Kidney glomerular epithelial cell (primary cell): Measurements from ENCODE around the gene RFXAP.

Experiments
- DNase-seq: peaks from one replicate; lab custom pipeline; 2025; lab: John Stamatoyannopoulos, UW

The RFXAP gene

DNA sequence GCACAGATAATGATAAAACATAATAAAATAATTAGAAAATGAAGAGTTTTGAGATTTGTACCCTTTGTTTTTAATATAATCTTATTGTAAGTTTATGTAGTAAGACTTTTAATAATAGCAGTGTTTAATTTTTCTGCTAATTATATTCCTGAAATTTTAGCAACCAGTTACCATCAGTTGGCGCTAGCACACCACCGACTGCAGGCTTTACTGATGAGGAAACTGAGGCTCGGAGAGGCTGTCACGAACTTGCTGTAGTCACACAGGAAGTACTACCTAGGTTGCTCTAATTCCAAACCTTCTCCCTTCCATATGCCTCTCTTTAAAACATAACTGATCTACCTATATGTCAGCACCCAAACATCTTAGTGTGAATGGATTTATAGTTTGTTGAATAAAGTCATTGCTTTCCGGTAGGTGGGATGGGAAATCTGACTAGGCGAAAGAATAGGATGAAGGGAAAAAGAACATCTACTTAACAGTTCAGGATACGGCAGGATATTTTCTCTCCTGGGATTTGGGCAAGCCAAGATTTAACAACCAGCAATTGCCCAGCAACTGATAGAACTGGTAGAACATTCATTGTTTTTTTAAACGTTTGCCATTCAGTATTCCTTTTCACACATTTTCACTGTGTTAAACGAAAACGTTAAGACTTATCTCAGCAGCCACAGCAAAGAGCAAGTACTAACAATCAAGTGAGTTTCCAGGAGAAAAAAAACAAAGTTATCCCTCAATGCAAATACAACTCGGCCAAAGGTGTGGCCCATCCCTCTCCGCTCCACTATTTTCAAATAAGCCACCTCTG, 822 bp upstream of the RFXAP start:
- no peak for DNase-seq

DNA sequence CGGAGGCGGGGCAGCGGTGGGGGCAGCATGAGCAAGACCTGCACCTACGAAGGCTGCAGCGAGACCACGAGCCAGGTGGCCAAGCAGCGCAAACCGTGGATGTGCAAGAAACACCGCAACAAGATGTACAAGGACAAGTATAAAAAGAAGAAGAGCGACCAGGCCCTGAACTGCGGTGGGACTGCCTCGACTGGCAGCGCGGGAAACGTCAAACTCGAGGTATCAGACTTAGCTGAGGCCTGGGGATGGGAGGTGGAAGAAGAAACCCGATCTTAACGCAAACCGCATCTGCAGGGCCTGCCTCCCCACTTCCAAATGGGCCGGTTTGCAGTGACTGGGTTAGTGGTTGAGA, 693 bp downstream of the RFXAP start:
- DNase-seq = no peak

DNA sequence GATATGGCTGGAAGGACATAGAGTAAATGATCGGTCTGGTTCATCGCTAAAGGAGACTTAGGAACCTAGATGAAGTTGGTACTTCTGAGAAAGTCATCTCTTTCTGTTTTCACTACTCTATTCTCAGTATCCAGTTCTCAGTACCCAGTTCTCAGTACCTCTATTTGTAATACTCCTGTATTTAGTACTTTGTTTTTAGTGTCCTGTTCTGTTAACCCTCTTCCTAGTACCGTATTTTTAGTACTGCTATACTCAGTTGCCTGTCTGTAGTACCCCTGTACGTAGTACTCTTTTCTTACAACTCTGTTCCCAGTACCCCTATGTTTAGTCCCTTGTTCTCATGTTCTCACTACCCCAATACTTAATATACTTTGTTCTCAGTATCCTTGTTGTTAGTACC, 1.2 kb downstream of the RFXAP start:
- DNase-seq = no peak

DNA sequence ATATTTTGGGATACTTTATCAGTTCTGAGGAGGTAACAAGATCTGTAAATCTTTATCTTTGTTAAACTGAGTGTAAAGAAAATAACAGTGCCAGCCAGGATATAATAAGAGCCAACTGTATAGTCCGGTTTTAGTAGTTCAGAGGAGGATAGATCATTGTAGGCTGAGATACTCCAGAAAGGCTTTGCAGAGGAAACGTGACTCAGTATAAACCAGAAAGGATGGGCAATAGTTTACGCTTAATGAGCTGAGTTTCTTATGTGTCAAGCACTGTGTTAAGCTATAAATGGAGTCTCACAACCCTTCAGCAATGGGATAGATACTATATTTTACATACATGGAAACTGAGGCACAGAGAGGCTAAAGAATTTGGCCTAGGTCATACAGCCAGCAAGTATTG, 3.8 kb downstream of the RFXAP start:
- DNase-seq = no peak

DNA sequence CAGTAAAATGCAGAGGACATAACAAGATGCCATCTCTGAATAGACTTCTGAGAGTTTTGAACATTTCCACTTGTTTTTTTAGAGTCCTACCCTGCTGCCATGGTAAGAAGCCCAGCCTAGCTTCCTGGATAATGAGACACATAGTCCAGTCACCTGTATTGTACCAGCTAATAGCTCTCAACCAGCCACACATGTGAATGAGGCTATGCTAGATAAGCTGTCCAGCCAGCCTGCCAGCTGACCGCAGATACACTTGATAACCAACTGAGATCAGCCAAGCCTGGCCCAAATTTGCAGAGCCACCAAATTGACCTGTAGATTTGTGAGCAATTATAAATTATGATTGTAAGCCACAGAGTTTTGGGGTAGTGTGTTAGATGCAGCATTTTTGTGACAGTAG, 10.7 kb downstream of the RFXAP start:
- DNase-seq = no peak

DNA sequence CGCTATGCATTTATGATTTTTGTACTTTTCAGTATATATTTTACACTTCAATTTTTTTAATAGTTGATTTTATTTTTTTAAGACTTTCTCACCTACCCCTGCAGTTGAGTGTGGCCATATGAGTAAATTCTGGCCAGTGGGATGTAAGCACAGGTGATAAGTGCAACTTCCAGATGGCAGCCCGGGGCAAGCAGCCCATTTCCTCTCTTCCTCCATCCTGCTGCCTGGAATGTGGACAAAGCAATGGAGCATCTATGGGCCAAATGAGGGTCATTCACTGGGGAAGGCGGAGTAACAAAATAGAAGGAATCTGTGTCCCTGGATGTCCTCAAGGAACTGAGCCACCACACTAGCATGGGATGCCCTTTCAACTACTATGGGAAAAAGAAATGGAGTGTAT, 12.3 kb downstream of the RFXAP start:
- no peak for DNase-seq

DNA sequence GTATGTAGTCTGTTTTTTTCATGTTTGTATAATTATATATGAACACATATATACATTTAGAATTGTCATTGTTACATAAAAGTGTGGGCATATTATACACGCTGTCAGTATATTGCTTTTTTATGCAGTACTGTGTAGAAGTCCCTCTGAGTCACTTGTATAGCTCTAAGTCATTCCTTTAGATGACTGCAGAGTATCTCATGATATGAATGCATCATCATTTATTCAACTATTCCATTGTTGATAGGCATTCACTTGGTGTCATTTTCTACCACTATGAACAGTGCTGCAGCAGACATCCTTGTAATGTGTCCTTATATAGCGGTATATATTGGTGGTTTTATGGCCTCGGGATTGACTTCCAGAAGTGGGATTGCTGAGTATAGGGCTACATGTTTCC, 15.3 kb downstream of the RFXAP start:
- DNase-seq = no peak

DNA sequence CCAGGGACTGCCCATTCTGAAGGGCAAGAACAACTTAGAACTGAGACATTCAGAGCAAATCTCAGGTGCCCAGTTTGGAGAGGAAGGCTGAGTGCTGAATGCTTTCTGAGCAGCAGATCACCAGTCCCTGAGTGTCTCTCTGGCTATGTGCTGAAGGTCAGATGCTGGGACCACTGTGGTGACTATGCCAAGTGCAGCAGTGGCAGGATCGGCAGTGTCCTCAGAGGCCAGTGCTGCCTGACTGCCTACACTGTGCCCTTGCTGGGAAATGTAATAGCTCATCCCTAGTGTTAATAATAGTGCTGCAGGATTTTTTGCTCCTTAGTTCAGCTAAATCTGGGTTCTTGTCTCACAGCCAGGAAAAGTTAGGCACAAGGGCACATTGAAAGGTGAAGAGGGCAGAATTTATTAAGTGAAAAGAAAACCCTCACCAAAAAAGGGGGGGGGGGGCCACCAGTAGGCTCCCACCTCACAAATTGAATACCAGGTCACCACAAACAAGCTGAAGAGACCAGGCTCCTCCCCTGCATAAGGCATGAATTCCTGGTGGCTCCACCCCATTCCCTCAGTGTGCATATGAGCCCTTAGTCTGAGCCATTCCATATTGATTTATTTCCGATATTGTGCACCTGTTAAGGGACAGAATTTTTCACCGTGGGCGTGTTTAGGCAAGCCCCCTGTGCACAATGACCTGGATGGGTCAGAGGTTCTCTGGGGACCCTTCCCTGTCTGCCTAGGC, 18.5 kb downstream of the RFXAP start:
- DNase-seq = no peak

DNA sequence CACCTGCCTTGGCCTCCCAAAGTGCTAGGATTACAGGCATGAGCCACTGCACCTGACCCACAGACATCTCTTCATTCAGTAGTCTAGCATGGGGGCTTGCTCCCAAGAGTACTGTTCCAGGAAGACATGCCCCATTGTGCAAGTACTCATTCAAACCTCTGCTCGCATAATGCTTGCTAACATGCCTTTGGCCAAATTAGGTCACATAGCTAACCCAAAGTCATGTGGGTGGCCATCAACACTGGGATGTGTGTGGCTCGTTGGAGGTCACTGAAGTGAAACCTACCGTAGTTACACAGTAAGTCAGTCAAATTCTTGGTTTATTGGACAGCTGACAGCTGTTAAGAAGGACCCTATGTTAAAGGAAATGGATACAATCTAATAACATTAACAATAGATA, 20.3 kb downstream of the RFXAP start:
- peak; percentile 21 for DNase-seq

DNA sequence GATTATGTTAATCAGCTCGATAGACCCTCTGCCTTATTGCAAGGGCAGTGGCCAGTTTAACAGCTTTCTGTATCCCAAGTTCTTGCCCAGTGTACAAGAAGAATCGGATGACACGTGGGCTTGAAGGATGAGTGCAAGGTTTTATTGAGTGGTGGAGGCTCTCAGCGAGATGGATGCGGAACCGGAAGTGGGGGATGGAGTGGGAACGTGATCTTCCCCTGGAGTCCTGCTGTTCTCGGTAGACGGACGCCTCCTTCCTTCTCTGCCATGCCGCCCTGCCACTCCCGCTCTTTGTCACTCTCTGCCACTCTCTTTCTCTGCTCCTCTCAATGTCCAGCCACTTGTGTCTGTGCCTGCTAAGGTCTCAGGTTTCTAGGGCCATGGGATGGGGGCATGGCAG, 21.0 kb downstream of the RFXAP start:
- DNase-seq = no peak

DNA sequence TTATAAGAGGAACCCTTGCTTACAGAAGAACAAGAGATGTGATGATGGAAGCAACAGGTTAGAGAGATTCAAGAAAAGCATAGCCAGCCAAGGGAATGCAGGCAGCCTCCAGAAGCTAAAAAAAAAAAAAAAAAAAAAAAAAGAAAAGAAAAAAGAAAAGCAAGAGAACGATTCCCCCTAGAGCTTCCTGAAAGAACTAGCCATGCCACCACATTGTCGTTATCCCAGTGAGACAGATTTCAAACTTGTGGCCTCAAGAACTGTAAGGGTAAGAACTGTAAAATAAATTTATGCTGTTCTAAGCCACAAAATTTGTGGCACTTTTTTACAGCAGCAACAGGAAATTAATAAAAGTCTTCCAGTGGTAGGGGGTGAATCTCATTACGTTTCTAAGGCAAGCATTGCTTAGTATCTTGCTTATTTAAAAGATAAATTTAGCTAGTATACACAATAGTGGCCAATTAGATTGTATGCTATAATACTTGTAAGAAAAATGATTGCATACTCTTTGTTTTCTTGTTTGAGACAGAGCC, 21.8 kb downstream of the RFXAP start:
- DNase-seq = no peak

DNA sequence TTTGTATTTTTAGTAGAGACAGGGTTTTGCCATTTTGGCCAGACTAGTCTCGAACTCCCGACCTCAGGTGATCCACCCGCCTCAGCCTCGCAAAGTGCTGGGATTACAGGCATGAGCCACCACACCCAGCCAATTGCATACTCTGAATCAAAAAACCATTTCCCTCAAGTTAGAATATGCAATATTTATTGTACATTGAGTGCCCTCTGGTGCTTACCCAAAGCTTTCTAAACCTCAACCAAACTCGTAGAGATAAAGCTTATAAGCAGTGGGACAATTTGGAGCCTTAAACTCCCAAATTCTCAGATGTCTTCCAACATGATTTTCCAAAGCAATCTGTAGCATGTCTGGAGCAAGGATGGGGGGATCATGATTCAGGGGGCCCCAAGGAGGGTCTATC, 22.4 kb downstream of the RFXAP start:
- no peak for DNase-seq

DNA sequence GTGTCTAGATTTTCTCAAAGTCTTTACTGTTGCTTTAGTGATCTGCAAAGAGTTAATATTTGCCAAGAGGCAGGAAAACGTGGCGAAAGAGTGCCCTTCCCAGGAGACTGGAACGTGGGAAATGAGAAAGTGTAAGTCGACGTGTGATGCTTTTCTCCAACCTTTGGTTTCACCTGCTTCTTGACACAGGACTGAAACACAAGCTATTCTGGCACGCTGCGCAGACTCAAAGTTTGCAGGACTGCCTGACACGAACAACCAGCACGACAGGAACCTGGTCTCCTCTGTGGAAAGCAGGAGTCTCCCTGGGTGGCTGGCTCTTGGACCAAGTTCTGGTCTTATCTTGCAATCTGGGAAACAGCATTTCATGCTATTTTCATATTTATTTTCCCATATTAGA, 28.6 kb downstream of the RFXAP start:
- no peak for DNase-seq

DNA sequence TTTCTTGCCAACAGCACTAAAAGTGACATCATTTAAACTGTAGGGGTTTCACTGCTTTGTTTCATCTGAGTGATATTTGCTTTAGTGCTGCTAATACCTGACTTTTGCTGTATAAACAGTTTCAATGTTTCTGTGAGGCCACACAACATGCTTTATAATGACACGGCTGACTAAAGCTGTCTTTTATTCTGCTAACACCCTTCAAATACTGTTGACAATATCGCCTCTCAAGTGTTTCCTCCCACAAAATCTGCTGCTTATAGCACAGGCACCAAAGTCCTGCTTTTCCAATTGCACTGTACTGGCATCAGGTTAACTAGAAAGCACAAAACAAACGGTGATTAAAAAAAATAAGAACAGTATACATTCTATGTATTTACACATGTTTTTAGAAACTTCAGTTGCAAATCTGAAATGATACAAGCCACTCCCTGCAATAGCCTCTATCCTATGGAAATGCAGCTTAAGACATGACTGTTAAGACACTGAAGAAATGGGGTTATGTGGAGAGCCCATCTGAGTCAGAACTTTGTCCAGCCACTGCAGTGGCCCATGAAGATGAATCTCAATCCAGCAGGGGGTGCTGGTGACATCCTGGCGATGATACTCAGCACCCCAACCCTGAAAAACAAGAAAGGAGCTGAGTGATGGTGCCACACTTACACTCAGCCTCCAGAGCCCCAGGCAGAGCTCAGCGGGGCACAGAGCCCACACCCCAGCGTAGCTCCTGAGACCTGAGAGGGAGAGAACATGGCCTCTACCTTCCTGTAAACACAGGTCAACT, 29.4 kb downstream of the RFXAP start:
- DNase-seq = no peak

DNA sequence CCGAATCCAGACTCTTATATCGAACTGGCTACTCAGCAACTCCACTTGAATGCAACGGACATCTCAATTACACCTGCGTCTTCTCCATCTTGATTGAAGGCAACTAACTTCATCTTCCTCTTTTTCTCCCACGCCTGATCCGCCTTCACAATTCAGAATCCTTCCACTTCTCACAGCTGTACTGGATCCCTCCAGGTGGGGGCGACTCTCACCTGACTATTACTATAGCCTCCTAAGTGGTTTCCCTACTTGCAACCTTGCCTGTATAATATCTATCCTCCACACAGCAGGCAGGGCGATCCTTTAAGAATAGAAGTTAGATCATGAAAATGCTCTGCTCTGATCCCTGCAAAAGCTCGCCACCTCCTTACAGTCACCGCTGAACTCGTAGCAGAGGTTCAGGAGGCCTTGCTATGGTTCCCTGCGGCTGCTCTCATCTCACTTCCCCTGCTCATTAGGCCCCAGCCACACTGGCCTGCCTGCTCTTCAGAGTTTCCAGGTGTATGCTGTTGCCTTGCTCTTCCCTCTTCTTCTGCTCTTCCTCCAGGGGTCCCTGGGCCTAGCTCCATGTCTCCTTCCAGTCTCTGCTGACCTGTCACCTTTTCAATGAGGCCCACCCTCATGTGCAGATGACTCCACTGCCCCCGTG, 31.9 kb downstream of the RFXAP start:
- DNase-seq = no peak

DNA sequence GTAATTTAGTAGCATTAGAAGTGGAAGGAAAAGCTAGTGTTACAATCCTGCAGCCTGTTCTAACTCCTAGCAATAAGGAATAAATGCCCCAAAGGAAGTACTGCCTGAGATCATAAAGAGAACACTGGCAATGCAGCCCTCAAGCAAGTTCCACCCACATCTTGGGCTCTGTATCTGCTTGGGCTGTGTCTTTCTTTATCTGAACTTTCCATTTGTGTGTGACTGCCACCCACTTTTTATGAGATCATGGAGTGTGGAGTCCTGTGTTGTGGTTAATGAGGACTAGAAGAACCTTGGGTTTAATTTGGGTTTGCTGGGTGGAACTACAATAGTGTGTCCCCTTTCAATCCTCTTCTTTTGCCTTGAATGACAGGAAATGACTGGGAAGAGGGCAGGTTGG, 38.2 kb downstream of the RFXAP start:
- DNase-seq = no peak

DNA sequence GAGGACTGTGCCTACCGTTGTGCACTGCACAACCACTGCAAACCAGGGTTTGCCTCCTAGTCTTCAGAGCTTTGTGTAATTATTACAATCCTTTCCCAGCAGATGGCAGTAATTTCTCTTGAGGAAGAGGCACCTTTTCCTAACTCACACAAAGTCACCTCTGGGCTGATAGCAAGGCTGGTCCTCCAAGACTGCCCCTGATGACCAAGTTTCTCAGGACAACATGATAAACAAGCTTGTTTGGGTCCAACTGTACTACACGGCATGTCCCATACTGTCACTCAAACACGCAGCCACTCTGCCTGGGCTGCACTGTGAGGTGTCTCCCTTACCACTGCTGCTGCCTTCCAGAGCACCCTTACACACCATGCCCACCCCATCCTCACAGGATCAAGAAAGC, 39.3 kb downstream of the RFXAP start:
- DNase-seq = peak; percentile 72

DNA sequence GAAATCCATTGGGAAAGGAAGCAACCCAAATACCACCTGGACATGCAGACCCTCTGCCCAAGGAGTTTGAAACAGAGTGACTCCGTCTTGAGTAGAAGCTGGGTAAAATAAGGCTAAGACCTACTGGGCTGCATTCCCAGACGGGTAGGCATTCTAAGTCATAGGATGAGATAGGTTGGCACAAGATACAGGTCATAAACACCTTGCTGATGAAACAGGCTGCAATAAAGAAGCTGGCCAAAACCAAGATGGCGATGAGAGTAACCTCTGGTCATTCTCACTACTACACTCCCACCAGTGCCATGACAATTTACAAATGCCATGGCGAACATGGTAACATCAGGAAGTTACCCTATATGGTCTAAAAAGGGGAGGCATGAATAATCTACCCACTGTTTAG, 40.2 kb downstream of the RFXAP start:
- DNase-seq = no peak

DNA sequence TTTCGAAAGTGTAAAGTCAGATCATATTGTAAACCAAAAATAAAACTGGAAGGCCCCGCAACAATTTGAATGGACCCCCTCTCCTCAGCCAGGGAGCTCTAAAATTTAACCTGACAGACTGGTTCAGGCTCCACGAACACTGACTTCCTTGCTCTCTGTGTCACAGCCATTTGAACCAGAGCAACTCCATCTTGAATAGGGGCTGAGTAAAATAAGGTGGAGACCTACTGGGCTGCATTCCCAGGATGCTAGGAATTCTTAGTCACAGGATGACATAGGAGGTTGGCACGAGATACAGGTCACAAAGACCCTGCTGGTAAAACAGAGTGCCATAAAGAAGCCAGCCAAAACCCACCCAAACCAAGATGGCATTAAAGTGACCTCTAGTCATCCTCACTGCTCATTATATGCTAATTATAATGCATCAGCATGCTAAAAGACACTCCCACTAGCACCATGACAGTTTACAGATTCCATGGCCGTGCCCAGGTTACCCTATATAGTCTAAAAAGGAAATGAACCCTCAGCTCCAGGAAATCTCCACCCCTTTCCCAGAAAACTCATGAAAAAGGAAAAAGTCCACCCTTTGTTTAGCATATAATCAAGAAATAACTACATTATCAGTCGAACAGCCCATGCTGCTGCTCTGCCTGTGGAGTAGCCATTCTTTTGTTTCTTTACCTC, 43.1 kb downstream of the RFXAP start:
- DNase-seq = no peak

DNA sequence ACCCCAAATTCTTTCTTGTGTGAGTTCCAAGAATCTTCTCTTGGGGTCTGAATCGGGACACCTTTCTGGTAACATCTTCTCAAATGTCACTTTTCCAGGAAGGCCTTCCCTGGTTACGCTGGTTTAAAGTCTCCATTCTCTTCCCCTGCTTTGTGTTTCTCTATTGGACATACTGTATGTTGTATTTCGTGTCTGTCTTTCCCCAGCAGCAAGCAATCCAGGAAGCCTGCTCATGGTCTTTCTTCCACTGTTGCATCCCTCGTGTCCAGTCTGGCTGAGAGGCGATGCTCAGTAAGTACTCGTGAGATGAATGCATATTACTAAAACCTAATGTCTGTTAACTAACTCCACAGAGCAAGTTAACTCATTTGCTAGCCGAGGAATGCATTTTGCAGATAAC, 43.7 kb downstream of the RFXAP start:
- DNase-seq = no peak

DNA sequence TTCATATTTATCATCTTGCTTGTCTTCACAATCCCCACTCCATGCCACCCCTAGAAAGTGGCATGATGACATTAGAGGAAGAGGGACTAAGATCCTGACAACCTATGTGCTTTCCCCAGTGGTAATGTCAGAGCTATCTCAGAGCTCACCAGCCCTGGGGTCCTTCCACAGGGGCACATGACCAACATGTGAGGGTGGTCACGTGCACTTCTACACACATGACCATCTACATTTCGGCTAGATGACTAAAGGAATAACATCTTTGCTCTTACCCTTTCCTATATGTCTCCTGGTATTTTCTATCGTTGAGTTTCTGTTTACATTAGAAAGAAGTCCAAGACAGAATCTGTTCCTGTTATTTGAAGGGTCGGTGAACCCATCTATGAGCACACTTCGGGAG, 46.2 kb downstream of the RFXAP start:
- DNase-seq = no peak

DNA sequence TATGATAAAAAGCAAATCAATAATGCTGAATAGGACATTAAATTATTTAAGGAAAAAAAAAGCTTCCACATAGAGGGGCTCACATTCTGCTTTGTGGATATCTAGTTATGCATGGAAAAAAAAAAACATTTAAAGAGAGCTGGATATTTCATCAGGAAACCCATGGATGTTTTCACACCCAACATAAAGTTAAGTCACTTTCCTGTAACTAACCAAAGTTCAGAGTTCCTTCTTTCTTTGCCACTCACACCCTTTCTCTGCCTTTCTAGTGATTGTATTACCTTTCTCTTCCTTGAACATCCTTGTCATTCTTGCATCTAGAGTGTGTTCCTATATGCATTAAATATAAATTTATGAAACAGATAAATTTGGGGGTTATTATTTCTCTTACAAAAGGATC, 47.2 kb downstream of the RFXAP start:
- DNase-seq = no peak
